Tibial artery (tissue), 4 donors: Measurements from ENCODE around the gene RASSF8.
A peak's percentile ranks its signal among the peaks of the same experiment; 100 is the strongest.

Experiments used
- DNase-seq, 2 donors: peaks; one replicate each; pipeline ENCODE4 v3.0.0-alpha.2; 2019
- H3K27ac ChIP-seq, 2 donors: fragments of 200-600 bp; sonication (generic) in 1 of 2; 1 replicate in 1 of 2; 2 replicates in 1 of 2; pipeline ENCODE4 v1.5.1; 2018 to 2019; ENCODE audit warnings: mild to moderate bottlenecking in 1 of 2
- H3K27me3 ChIP-seq, 2 donors: fragments of 200-600 bp; sonication (generic) in 1 of 2; one replicate each; pipeline versions ENCODE4 v1.5.1 to v1.6.0; 2016 to 2019
- H3K36me3 ChIP-seq, 3 donors: fragments of 200-600 bp; sonication (generic) in 2 of 3; one replicate each; pipeline ENCODE4 v1.5.1; 2016 to 2019; ENCODE audit warnings: mild to moderate bottlenecking in 2 of 3
- H3K4me1 ChIP-seq, 4 donors: fragments of 200-600 bp; sonication (generic) in 2 of 4; 1 replicate in 3 of 4; 2 replicates in 1 of 4; pipeline ENCODE4 v1.5.1; 2016 to 2019
- H3K4me3 ChIP-seq, 2 donors: fragments of 200-600 bp; sonication (generic) in 1 of 2; 1 replicate in 1 of 2; 2 replicates in 1 of 2; pipeline ENCODE4 v1.5.1; 2018 to 2019; ENCODE audit warnings: mild to moderate bottlenecking in 2 of 2
- H3K9me3 ChIP-seq, 3 donors: fragments of 200-600 bp; sonication (generic) in 1 of 3; one replicate each; pipeline ENCODE4 v1.5.1; 2016 to 2019
- intact Hi-C: fragments of 100-400 bp; cut with DNase I; formaldehyde crosslinking; loops from one replicate; pipeline ENCODE4 v1.15.0; 2023; ENCODE audit warnings: low total_unique reads
- TF ChIP-seq, protein P1 (sequence below), 2 experiments: fragments of 200-600 bp in 1 of 2; fragments of 450-650 bp in 1 of 2; IDR thresholded peaks; one replicate each; pipeline ENCODE4 v1.5.1; 2017 to 2019; ENCODE audit warnings: antibody characterized with exemption in 2 of 2, mild to moderate bottlenecking in 1 of 2, moderate library complexity in 1 of 2

The RASSF8 gene

DNA sequence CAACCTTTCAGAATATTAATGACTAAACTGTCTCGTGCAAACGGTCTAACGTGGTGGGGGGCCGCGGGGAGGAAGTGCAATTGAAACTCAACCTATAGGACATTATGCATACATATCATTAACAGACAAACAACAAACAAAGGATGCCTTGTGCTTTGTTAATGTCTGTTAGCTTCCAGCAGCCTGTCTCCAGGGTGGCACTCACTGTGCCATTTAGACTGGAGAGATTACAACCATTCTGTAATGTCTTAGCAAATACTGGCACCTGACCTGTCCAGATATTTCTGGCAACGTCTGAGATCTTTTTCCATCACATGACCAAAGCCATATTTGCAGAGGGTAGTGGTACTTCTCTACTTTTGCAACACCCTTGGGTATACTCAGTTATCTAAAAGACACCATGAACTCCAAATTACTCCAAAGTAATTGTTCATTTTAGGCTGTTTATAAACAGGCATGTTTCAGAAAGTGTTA is 154.7 kb downstream of the RASSF8 start:
- peaks cover 0 to 38% (median 9%) of the 10 kb centered on the region in 4 donors for H3K4me1 ChIP-seq
- H3K27me3 ChIP-seq = no peaks in the 10 kb centered on the region
- TF ChIP-seq, protein P1, sequence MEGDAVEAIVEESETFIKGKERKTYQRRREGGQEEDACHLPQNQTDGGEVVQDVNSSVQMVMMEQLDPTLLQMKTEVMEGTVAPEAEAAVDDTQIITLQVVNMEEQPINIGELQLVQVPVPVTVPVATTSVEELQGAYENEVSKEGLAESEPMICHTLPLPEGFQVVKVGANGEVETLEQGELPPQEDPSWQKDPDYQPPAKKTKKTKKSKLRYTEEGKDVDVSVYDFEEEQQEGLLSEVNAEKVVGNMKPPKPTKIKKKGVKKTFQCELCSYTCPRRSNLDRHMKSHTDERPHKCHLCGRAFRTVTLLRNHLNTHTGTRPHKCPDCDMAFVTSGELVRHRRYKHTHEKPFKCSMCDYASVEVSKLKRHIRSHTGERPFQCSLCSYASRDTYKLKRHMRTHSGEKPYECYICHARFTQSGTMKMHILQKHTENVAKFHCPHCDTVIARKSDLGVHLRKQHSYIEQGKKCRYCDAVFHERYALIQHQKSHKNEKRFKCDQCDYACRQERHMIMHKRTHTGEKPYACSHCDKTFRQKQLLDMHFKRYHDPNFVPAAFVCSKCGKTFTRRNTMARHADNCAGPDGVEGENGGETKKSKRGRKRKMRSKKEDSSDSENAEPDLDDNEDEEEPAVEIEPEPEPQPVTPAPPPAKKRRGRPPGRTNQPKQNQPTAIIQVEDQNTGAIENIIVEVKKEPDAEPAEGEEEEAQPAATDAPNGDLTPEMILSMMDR (IDR thresholded peaks at IDR 0.05) = no peak
- H3K9me3 ChIP-seq = no peaks in the 10 kb centered on the region
- H3K27ac ChIP-seq = peak overlapping the region; percentile 98 to 99
- H3K36me3 ChIP-seq = no peaks in the 10 kb centered on the region
- intact Hi-C loops = loop anchor here (10.0 kb wide), 1 partner anchor 412 kb away; no protein-coding TSS in a partner anchor
- H3K4me3 ChIP-seq = peak overlapping the region; percentile 49 to 70
- DNase-seq = peak; percentile 49 to 69

DNA sequence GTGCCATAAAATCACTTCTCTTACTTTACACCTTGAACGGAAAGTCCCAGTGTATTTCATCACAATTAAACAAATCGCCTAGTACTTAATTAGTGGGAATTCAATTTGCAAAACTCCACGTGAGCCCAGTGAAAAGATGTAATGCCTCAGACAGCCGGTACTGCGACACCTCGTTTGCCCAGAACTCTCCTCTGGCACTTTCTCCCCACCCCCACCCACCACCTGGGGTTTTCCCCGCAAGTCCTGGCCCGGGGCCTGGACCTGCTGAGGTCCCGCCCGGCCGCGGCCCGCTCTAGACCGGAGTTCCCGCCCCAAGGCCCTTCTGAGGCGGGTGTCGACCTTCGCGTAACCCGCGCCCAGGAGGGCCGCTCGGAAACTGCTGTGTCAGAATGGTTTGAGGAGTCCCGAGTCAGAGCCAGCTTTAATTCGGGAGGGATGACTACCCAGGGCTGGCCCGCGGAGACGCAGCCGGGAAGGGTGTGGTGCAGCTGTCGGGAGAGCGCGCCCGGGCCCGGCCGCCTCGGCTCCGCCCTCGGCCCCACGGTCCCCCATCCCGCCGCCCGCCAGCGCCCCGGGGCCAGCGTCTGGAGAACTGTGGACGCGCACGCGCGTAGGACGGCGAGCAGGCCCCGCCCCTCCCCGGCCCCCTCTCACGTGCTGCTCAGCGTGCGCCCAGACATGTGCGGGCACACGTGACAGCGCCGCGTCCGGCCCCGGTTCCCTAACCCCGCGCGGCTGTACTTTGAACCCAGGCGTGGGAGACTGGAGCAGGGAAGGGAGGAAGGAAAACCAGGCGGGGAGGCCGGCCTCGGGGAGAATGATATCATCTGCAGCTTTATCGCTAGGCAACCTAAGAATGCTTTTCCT is 155.6 kb downstream of the RASSF8 start:
- Histone ChIP-seq H3K4me1 (peaks cover 0 to 44% (median 10%) of the 10 kb centered on the region in 4 donors), H3K27me3 (no peaks in the 10 kb centered on the region), H3K27ac (peak overlapping the region; percentile 98 to 99), H3K36me3 (no peaks in the 10 kb centered on the region), H3K4me3 (peak overlapping the region; percentile 49 to 70), H3K9me3 (no peaks in the 10 kb centered on the region)
- intact Hi-C loops = loop anchor here (10.0 kb wide), 1 partner anchor 411 kb away; no protein-coding TSS in a partner anchor
- TF ChIP-seq, protein P1 (IDR thresholded peaks at IDR 0.05) = peak; percentile 34 to 47
- DNase-seq = peak; percentile 94 to 98

DNA sequence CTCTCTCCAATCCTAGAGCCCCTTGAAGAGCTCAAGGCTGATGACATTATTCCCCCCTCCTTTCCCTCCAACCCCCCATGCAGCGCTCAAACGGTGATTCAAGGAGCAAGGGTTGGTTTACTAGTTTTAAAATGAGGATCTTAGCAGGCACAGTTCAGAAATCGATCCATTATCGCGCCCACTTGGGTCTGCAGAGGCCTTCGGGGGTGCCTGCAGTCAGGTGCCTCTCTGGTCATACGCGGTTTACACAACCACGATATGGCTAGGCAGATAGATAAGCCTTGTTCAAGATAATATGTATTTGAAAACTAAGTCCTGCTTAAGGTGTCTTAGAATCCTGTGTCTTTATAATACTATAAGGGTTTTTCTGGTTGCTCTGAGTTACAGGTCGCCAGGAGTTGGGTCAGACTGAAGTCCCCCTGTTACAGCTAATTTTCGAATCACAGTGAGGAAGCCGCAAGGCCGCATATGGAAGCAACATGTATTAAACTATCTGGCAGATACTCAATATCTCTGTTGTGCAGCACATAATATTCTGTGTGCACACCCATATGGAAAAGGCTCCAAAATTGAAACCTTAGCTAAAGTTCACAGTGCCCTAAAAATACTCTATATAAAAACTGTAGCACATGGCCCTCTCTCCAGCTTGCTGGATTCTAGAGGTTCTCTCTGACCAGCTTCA is 156.4 kb downstream of the RASSF8 start:
- DNase-seq = no peak
- H3K36me3 ChIP-seq = no peaks in the 10 kb centered on the region
- H3K4me1 ChIP-seq = peaks cover 0 to 51% (median 12%) of the 10 kb centered on the region in 4 donors
- no peaks in the 10 kb centered on the region for H3K27me3 ChIP-seq
- intact Hi-C loops = loop anchor here (10.0 kb wide), 1 partner anchor 410 kb away; no protein-coding TSS in a partner anchor
- H3K27ac ChIP-seq = peak overlapping the region; percentile 98 to 99
- no peaks in the 10 kb centered on the region for H3K9me3 ChIP-seq
- TF ChIP-seq, protein P1 (IDR thresholded peaks at IDR 0.05) = no peak
- peak overlapping the region; percentile 49 to 70 for H3K4me3 ChIP-seq

DNA sequence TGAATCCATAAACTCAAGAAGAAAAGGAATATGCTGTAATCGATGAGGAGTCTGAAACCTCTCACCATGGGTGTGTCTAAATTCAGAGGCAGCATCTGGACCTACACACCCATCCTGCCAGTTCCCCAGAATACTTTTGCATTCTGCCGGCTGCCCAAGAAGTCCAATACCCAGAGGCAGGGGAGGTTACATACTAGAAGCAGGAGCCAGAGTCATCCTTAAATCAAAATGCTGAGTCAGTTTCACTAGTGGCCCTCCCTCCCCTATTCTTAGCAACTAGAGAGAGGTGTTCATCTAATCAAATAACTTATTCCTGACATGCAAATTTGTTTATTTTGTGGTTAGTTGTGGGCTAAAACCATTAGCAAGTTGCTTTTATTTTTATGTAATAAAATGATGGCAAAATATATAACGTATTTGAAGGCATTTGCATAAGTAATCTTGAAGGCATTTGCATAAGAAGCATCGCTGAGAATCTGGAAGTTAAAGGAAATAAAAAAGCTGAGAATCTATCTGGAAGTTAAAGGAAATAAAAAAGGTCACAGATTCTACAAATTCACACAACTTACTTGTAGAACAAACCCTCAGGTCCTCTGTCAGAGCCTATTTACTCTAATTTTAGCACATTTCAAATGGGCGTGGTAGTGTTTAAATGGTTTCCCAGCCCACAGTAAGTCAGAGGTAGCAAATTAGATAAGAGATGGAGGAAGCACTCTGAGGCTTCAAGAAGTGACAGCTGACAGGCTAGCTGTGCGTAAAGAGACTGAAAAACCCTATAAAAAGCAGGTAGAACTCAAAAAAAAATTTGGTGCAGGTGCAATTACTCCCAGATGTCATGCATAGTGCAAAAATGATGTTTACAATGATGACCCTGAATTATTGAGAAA is 158.6 kb downstream of the RASSF8 start:
- DNase-seq = no peak
- no peaks in the 10 kb centered on the region for H3K9me3 ChIP-seq
- no peaks in the 10 kb centered on the region for H3K36me3 ChIP-seq
- no peak overlapping the region for H3K4me3 ChIP-seq
- H3K27me3 ChIP-seq = no peaks in the 10 kb centered on the region
- intact Hi-C loops = loop anchor here (10.0 kb wide), 1 partner anchor 408 kb away; no protein-coding TSS in a partner anchor
- H3K27ac ChIP-seq = peak overlapping the region in 1 of 2 donors; percentile 99
- TF ChIP-seq, protein P1 (IDR thresholded peaks at IDR 0.05) = no peak
- peaks cover 0 to 68% (median 16%) of the 10 kb centered on the region in 4 donors for H3K4me1 ChIP-seq

DNA sequence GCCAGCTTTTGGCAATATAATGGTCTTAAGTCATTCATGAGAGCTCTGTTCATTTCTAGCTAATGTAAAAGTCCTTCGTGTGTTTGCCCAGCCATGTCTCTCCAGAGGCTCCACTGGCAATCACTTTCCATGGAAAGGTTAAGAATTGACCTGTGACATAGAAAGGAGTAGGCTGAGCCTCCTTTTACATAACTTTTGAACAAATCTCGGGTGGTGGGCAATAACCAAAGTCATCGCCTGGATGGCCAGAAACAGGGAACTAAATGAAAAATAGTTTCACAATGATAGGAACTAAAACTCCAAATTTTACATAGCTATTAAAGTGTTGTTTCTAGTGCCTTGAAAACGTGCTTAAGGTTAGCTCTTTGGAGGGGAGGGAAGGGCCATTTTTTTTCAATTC is 159.8 kb downstream of the RASSF8 start:
- no peak overlapping the region for H3K4me3 ChIP-seq
- TF ChIP-seq, protein P1 (IDR thresholded peaks at IDR 0.05) = no peak
- H3K27ac ChIP-seq = peak overlapping the region; percentile 7 to 99
- intact Hi-C loops = loop anchor here (10.0 kb wide), 1 partner anchor 406 kb away; no protein-coding TSS in a partner anchor
- peaks cover 0 to 62% (median 12%) of the 10 kb centered on the region in 4 donors for H3K4me1 ChIP-seq
- no peaks in the 10 kb centered on the region for H3K27me3 ChIP-seq
- H3K36me3 ChIP-seq = no peaks in the 10 kb centered on the region
- DNase-seq = no peak
- H3K9me3 ChIP-seq = no peaks in the 10 kb centered on the region
